ENCODE measurements around the gene GDI1. TPM values are rescaled to one million over a fixed set of nuclear protein-coding genes. Genes with fewer than 3 reads are reported as not detected.

GDI1 gene
- total and polyA plus RNA-seq, 9 of the 15 experiments (the other 6 are each of a cell fraction or from before 2014, with no cell fraction given), result 0.97 to 82.6 (median 37.5) TPM

DNA sequence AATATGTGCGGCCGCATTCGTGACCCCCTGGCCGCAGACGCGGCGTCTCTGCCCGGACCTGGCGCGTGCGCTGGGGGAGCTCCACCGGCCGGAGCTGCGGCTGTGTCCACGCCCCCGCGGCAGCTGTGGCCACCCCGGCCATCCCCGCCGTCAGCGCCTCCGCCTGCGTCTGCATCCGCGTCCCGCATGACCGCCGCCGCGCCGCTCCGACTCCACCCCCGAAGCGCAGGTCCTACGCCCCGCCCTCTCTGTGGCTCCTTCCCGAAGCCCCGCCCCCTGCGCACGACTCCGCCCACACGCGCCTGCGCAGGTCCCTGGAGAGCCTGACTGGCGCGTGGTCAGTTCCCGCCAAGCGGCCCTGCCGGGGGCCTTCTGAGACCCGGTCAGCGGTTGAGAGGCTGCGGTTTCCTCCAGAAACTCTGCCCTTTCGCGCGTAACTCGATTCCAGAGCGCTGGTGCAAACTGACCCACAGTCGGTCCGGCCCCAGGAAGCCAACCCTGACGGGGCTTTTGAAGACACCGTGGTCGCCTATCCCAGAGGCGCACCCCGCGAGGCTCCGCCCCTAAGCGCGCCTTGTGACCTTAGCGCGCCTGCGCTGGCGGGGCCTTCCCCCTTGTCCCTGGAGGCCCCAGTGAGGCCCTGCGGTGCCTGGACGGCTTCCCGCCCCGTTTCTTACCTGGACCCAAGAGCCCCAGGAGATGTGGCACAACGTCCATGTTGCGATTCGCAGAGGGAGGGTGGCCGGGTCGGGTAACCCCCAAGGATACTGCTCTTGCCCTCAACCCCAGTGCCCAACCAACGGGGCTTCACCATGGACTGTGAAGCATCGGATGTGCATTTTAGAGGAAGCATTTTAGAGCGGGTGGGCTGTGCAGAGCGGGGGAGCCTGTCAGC is 42.0 kb downstream of the GDI1 start, which contains the start of gene LAGE3 (continued):
- TF ChIP-seq, protein P1, sequence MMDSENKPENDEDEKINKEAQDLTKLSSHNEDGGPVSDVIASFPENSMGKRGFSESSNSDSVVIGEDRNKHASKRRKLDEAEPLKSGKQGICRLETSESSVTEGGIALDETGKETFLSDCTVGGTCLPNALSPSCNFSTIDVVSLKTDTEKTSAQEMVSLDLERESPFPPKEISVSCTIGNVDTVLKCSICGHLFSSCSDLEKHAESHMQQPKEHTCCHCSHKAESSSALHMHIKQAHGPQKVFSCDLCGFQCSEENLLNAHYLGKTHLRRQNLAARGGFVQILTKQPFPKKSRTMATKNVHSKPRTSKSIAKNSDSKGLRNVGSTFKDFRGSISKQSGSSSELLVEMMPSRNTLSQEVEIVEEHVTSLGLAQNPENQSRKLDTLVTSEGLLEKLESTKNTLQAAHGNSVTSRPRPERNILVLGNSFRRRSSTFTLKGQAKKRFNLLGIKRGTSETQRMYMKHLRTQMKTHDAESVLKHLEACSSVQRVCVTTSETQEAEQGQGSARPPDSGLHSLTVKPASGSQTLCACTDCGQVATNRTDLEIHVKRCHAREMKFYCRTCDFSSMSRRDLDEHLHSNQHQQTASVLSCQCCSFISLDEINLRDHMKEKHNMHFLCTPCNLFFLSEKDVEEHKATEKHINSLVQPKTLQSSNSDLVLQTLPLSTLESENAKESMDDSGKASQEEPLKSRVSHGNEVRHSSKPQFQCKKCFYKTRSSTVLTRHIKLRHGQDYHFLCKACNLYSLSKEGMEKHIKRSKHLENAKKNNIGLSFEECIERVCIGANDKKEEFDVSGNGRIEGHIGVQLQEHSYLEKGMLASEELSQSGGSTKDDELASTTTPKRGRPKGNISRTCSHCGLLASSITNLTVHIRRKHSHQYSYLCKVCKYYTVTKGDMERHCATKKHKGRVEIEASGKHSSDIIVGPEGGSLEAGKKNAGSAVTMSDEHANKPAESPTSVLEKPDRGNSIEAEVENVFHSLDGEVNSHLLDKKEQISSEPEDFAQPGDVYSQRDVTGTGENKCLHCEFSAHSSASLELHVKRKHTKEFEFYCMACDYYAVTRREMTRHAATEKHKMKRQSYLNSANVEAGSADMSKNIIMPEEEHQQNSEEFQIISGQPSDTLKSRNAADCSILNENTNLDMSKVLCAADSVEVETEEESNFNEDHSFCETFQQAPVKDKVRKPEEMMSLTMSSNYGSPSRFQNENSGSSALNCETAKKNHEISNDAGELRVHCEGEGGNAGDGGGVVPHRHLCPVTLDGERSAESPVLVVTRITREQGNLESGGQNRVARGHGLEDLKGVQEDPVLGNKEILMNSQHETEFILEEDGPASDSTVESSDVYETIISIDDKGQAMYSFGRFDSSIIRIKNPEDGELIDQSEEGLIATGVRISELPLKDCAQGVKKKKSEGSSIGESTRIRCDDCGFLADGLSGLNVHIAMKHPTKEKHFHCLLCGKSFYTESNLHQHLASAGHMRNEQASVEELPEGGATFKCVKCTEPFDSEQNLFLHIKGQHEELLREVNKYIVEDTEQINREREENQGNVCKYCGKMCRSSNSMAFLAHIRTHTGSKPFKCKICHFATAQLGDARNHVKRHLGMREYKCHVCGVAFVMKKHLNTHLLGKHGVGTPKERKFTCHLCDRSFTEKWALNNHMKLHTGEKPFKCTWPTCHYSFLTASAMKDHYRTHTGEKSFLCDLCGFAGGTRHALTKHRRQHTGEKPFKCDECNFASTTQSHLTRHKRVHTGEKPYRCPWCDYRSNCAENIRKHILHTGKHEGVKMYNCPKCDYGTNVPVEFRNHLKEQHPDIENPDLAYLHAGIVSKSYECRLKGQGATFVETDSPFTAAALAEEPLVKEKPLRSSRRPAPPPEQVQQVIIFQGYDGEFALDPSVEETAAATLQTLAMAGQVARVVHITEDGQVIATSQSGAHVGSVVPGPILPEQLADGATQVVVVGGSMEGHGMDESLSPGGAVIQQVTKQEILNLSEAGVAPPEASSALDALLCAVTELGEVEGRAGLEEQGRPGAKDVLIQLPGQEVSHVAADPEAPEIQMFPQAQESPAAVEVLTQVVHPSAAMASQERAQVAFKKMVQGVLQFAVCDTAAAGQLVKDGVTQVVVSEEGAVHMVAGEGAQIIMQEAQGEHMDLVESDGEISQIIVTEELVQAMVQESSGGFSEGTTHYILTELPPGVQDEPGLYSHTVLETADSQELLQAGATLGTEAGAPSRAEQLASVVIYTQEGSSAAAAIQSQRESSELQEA (IDR thresholded peaks at IDR 0.05; ENCODE audit: low read depth), result no peak
- TF ChIP-seq MCM5 (IDR thresholded peaks at IDR 0.05; ENCODE audit: low read depth) (no peak), ZBTB1 (CRISPR knock-in tag; IDR thresholded peaks at IDR 0.05; ENCODE audit: borderline replicate concordance, low read depth) (peak; percentile 83; the same call in 1 of the 2 replicates), NRF1 (conservative IDR thresholded peaks at IDR 0.05 in 1 of 2, IDR thresholded peaks at IDR 0.05 in 1 of 2) (peak; percentile 98), USF1 (CRISPR knock-in tag; IDR thresholded peaks at IDR 0.05) (peak; percentile 77), TAF7 (tag; IDR thresholded peaks at IDR 0.05) (no peak), ZNF239 (CRISPR knock-in tag; IDR thresholded peaks at IDR 0.05) (no peak), HSF4 (CRISPR knock-in tag; IDR thresholded peaks at IDR 0.05; ENCODE audit: borderline replicate concordance) (0 out of 2 replicates have a peak, but pooled peaks have one; percentile 22), MYC (IDR thresholded peaks at IDR 0.05; ENCODE audit: low read depth, low read length) (peak; percentile 96), MYC (CRISPR knock-in tag; IDR thresholded peaks at IDR 0.05; ENCODE audit: borderline replicate concordance, low read depth) (no peak; the same call in 1 of the 2 replicates), ZNF347 (CRISPR knock-in tag; IDR thresholded peaks at IDR 0.05; ENCODE audit: low read depth) (no peak), POLR3G (IDR thresholded peaks at IDR 0.05; ENCODE audit: extremely low read depth, insufficient read length, insufficient replicate concordance) (no peak), MBD2 (IDR thresholded peaks at IDR 0.05; ENCODE audit: borderline replicate concordance, low read depth) (peak; percentile 49; the same call in 1 of the 2 replicates), NCOA1 (IDR thresholded peaks at IDR 0.05; ENCODE audit: low read depth) (no peak), EGR1 (conservative IDR thresholded peaks at IDR 0.05) (peak; percentile 84), ASH1L (IDR thresholded peaks at IDR 0.05; ENCODE audit: borderline replicate concordance, low read depth, partially characterized antibody) (no peak)
- TF ChIP-seq, protein P2, sequence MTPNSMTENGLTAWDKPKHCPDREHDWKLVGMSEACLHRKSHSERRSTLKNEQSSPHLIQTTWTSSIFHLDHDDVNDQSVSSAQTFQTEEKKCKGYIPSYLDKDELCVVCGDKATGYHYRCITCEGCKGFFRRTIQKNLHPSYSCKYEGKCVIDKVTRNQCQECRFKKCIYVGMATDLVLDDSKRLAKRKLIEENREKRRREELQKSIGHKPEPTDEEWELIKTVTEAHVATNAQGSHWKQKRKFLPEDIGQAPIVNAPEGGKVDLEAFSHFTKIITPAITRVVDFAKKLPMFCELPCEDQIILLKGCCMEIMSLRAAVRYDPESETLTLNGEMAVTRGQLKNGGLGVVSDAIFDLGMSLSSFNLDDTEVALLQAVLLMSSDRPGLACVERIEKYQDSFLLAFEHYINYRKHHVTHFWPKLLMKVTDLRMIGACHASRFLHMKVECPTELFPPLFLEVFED (CRISPR knock-in tag; conservative IDR thresholded peaks at IDR 0.05), result no peak
